K562 (cell line): ENCODE measurements around the gene PSMD13. TPM values are rescaled to one million over a fixed set of nuclear protein-coding genes. Genes with fewer than 3 reads are reported as not detected.

Experiments
- RBM34 ChIP-seq: fragments of 200-400 bp; formaldehyde crosslinking; IDR thresholded peaks from 2 replicates; pipeline ENCODE4 v1.6.1; 2018; ENCODE audit warnings: low read length, borderline replicate concordance; ENCODE audit not compliant: insufficient read depth
- SP2 ChIP-seq: IDR thresholded peaks from 2 replicates; pipeline ENCODE4 v1.6.1; 2011; ENCODE audit warnings: mild to moderate bottlenecking, low read depth, low read length, moderate library complexity; ENCODE audit not compliant: poor library complexity, severe bottlenecking; ENCODE audit errors: extremely low read depth
- TBL1XR1 ChIP-seq, 2 experiments: IDR thresholded peaks; 2 replicates each; pipeline ENCODE4 v1.6.1; 2012; ENCODE audit warnings: improper control_type of control experiment in 2 of 2, low read length in 2 of 2, mild to moderate bottlenecking in 1 of 2
- ZNF239 ChIP-seq: fragments of 250-450 bp; sonication (Bioruptor Pico); IDR thresholded peaks from 2 replicates; pipeline ENCODE4 v1.4.0; 2020; ENCODE audit warnings: mild to moderate bottlenecking
- ZNF512 ChIP-seq: IDR thresholded peaks from 2 replicates; pipeline ENCODE4 v1.6.1; 2016; ENCODE audit warnings: missing genetic modification characterization, missing compliant biosample characterization
- polyA plus RNA-seq, 8 experiments: library from polyadenylated mRNA; depleted of rRNA in 4 of 8; stranded (reverse) in 5 of 8; unstranded in 3 of 8; fragments of >200 nt; fragmentation: Nextera tagmentation in 2 of 8; fragmentation: Illumina TruSeq in 1 of 8; extraction: Ambion mirVana in 2 of 8; extraction: Trizol in 1 of 8; gene quantifications; 2 replicates each; pipeline versions ENCODE4 v1.2.1 to v1.2.3, GENCODE V29; 2011 to 2014; ENCODE audit warnings: inconsistent platforms in 1 of 8, missing spikeins in 1 of 8
- total RNA-seq, 7 experiments: library from RNA; depleted of rRNA in 6 of 7; stranded (reverse); fragments of >200 nt in 6 of 7; fragmentation: Illumina TruSeq in 2 of 7; extraction: Trizol in 2 of 7; gene quantifications; 2 replicates each; pipeline versions ENCODE4 v1.2.1 to v1.2.3, GENCODE V29; 2011 to 2021; ENCODE audit warnings: low replicate concordance in 1 of 7
- TF ChIP-seq, protein P1 (sequence below), 2 experiments: fragments of 450-650 bp; IDR thresholded peaks; 2 replicates each; pipeline ENCODE4 v1.6.1; 2016; ENCODE audit warnings: mild to moderate bottlenecking in 2 of 2, borderline replicate concordance in 1 of 2, low read depth in 1 of 2, moderate library complexity in 1 of 2
- TF ChIP-seq, protein P2 (sequence below): sonication (generic); formaldehyde crosslinking; IDR thresholded peaks from 2 replicates; pipeline ENCODE4 v1.8.0; 2023; ENCODE audit warnings: missing genetic modification reagents, mild to moderate bottlenecking, borderline replicate concordance
- TF ChIP-seq, protein P3 (sequence below): IDR thresholded peaks from 3 replicates; pipeline ENCODE4 v1.6.1; 2011; ENCODE audit warnings: borderline replicate concordance, mild to moderate bottlenecking; ENCODE audit not compliant: insufficient read length, insufficient read depth

Gene PSMD13
- total and polyA plus RNA-seq, 9 of the 15 experiments (the other 6 are each of a cell fraction or from before 2014, with no cell fraction given): 185 to 383 (median 267) TPM

- TF ChIP-seq, protein P1, sequence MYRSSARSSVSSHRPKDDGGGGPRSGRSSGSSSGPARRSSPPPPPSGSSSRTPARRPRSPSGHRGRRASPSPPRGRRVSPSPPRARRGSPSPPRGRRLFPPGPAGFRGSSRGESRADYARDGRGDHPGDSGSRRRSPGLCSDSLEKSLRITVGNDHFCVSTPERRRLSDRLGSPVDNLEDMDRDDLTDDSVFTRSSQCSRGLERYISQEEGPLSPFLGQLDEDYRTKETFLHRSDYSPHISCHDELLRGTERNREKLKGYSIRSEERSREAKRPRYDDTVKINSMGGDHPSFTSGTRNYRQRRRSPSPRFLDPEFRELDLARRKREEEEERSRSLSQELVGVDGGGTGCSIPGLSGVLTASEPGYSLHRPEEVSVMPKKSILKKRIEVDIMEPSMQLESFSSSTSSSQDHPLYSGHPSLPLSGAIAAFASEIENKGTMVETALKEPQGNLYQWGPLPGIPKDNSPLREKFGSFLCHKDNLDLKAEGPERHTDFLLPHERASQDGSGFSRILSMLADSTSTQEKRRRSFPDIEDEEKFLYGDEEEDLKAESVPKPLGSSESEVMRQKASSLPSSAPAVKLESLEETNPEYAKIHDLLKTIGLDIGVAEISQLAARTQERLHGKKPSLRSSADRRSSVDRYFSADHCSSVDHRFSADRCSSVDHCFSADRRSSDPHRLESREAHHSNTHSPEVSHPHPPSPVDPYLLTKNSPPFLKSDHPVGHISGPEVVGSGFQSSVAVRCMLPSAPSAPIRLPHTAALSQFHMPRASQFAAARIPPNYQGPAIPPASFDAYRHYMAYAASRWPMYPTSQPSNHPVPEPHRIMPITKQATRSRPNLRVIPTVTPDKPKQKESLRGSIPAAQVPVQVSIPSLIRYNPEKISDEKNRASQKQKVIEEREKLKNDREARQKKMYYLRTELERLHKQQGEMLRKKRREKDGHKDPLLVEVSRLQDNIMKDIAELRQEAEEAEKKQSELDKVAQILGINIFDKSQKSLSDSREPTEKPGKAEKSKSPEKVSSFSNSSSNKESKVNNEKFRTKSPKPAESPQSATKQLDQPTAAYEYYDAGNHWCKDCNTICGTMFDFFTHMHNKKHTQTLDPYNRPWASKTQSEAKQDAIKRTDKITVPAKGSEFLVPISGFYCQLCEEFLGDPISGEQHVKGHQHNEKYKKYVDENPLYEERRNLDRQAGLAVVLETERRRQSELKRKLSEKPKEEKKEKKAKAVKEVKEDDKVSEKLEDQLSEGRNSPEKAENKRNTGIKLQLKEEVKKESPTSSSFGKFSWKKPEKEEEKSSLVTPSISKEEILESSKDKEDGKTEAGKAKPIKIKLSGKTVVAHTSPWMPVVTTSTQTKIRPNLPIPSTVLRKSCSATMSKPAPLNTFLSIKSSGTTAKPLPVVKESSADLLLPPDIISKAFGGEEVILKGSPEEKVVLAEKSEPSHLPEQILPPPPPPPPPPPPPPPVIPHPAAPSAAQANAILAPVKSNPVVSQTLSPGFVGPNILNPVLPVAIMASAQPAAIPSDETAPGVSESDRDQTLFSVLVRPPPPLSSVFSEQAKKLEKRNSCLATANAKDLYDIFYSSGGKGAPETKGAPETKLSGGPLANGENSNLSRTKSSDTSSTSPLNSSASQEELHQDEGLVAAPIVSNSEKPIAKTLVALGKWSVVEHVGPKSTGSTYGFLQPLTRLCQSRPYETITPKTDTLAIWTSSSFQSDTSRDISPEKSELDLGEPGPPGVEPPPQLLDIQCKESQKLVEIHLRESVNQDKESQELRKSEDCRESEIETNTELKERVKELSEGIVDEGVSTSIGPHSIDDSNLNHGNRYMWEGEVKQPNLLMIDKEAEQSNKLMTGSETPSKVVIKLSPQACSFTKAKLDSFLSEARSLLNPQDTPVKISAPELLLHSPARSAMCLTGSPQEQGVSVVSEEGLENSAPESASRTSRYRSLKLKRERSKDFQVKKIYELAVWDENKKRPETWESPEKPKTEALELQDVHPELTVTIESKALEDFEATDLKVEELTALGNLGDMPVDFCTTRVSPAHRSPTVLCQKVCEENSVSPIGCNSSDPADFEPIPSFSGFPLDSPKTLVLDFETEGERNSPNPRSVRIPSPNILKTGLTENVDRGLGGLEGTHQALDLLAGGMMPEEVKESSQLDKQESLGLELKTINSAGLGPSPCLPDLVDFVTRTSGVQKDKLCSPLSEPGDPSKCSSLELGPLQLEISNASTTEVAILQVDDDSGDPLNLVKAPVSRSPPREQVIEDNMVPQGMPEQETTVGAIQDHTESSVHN (IDR thresholded peaks at IDR 0.05; ENCODE audit: borderline replicate concordance in 1 of 2, low read depth in 1 of 2): no peak
- TF ChIP-seq ZNF512 (tag) (no peak; the same call in 1 of the 2 replicates), TBL1XR1 (IDR thresholded peaks at IDR 0.05; ENCODE audit: low read length in 2 of 2) (peak in 1 of 2 experiments; percentile 67; a peak in 2 of 4 replicates), RBM34 (no peak), SP2 (no peak), ZNF239 (CRISPR knock-in tag) (no peak)
- TF ChIP-seq, protein P2, sequence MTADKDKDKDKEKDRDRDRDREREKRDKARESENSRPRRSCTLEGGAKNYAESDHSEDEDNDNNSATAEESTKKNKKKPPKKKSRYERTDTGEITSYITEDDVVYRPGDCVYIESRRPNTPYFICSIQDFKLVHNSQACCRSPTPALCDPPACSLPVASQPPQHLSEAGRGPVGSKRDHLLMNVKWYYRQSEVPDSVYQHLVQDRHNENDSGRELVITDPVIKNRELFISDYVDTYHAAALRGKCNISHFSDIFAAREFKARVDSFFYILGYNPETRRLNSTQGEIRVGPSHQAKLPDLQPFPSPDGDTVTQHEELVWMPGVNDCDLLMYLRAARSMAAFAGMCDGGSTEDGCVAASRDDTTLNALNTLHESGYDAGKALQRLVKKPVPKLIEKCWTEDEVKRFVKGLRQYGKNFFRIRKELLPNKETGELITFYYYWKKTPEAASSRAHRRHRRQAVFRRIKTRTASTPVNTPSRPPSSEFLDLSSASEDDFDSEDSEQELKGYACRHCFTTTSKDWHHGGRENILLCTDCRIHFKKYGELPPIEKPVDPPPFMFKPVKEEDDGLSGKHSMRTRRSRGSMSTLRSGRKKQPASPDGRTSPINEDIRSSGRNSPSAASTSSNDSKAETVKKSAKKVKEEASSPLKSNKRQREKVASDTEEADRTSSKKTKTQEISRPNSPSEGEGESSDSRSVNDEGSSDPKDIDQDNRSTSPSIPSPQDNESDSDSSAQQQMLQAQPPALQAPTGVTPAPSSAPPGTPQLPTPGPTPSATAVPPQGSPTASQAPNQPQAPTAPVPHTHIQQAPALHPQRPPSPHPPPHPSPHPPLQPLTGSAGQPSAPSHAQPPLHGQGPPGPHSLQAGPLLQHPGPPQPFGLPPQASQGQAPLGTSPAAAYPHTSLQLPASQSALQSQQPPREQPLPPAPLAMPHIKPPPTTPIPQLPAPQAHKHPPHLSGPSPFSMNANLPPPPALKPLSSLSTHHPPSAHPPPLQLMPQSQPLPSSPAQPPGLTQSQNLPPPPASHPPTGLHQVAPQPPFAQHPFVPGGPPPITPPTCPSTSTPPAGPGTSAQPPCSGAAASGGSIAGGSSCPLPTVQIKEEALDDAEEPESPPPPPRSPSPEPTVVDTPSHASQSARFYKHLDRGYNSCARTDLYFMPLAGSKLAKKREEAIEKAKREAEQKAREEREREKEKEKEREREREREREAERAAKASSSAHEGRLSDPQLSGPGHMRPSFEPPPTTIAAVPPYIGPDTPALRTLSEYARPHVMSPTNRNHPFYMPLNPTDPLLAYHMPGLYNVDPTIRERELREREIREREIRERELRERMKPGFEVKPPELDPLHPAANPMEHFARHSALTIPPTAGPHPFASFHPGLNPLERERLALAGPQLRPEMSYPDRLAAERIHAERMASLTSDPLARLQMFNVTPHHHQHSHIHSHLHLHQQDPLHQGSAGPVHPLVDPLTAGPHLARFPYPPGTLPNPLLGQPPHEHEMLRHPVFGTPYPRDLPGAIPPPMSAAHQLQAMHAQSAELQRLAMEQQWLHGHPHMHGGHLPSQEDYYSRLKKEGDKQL: no peak
- TF ChIP-seq, protein P3, sequence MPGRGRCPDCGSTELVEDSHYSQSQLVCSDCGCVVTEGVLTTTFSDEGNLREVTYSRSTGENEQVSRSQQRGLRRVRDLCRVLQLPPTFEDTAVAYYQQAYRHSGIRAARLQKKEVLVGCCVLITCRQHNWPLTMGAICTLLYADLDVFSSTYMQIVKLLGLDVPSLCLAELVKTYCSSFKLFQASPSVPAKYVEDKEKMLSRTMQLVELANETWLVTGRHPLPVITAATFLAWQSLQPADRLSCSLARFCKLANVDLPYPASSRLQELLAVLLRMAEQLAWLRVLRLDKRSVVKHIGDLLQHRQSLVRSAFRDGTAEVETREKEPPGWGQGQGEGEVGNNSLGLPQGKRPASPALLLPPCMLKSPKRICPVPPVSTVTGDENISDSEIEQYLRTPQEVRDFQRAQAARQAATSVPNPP: no peak
Measured at GRCh38 chr11:208181-208916, 28.4 kb upstream of the PSMD13 start (continued).
